HG02870 (cell line): ENCODE results near the gene THEM5.
"Not testable (repeated sequence)": the region's sequence is repeated elsewhere in the genome, so short reads cannot be mapped to it uniquely, and the experiment has no call there.

Source experiments
- ATAC-seq: cut with Tn5 transposase; IDR thresholded peaks from one replicate; pipeline ENCODE4 v1.9.1; 2021; ENCODE audit warnings: mild to moderate bottlenecking, moderate library complexity; ENCODE audit not compliant: unreplicated experiment

Gene THEM5

GRCh38 chr1:151868486-151868885 lies 15.0 kb upstream of the THEM5 start:
- ATAC-seq: no peak

GRCh38 chr1:151867765-151868411 lies 14.4 kb upstream of the THEM5 start:
- no peak for ATAC-seq

GRCh38 chr1:151867321-151867720 lies 13.8 kb upstream of the THEM5 start:
- ATAC-seq: no peak

GRCh38 chr1:151864411-151864810 lies 10.9 kb upstream of the THEM5 start:
- no peak for ATAC-seq

GRCh38 chr1:151862604-151863003 lies 9.1 kb upstream of the THEM5 start:
- ATAC-seq: no peak

GRCh38 chr1:151860504-151861187 lies 7.1 kb upstream of the THEM5 start:
- ATAC-seq: no peak

GRCh38 chr1:151859891-151860293 lies 6.4 kb upstream of the THEM5 start:
- no peak for ATAC-seq

GRCh38 chr1:151858886-151859665 lies 5.6 kb upstream of the THEM5 start:
- no peak for ATAC-seq

- ATAC-seq: no peak
Observed at GRCh38 chr1:151858030-151858746, 4.7 kb upstream of the THEM5 start.

GRCh38 chr1:151855933-151856332 lies 2.4 kb upstream of the THEM5 start:
- ATAC-seq: no peak

- ATAC-seq: not testable (repeated sequence)
Observed at GRCh38 chr1:151855516-151855915, 2.0 kb upstream of the THEM5 start.

- ATAC-seq: no peak
Observed at GRCh38 chr1:151854658-151855057, 1.1 kb upstream of the THEM5 start.

GRCh38 chr1:151852733-151853132 lies 779 bp downstream of the THEM5 start:
- no peak for ATAC-seq

GRCh38 chr1:151851886-151852285 lies 1.6 kb downstream of the THEM5 start:
- ATAC-seq: no peak

- no peak for ATAC-seq
Observed at GRCh38 chr1:151849871-151850270, 3.6 kb downstream of the THEM5 start.

GRCh38 chr1:151849126-151849525 lies 4.4 kb downstream of the THEM5 start:
- no peak for ATAC-seq

GRCh38 chr1:151847867-151848596 lies 5.5 kb downstream of the THEM5 start:
- no peak for ATAC-seq

- no peak for ATAC-seq
Observed at GRCh38 chr1:151846686-151847237, 6.8 kb downstream of the THEM5 start.

- no peak for ATAC-seq
Observed at GRCh38 chr1:151846062-151846568, 7.4 kb downstream of the THEM5 start.

GRCh38 chr1:151843398-151843797 lies 10.1 kb downstream of the THEM5 start:
- ATAC-seq: no peak
